KMS-11 (cell line): ENCODE results near the gene ABHD17B.

Experiments
- H2AFZ ChIP-seq: fragments of 200-600 bp; sonication (generic); 2 replicates; pipeline ENCODE4 v1.6.1; 2016; ENCODE audit warnings: antibody characterized with exemption, mixed run types, low read depth
- H3K27ac ChIP-seq: fragments of 200-600 bp; sonication (generic); 2 replicates; pipeline ENCODE4 v1.6.1; 2016; ENCODE audit warnings: mild to moderate bottlenecking, mixed run types
- H3K27me3 ChIP-seq: fragments of 200-600 bp; sonication (generic); 2 replicates; pipeline ENCODE4 v1.6.1; 2017; ENCODE audit warnings: mild to moderate bottlenecking, low read depth, mixed run types, moderate library complexity; ENCODE audit not compliant: insufficient read depth
- H3K36me3 ChIP-seq: fragments of 200-600 bp; sonication (generic); 2 replicates; pipeline ENCODE4 v1.6.1; 2017; ENCODE audit warnings: mild to moderate bottlenecking, mixed run types; ENCODE audit not compliant: insufficient read depth
- H3K4me1 ChIP-seq: fragments of 200-600 bp; sonication (generic); 2 replicates; pipeline ENCODE4 v1.6.1; 2016; ENCODE audit warnings: mild to moderate bottlenecking, low read depth, mixed run types; ENCODE audit not compliant: poor library complexity, severe bottlenecking
- H3K4me2 ChIP-seq: fragments of 200-600 bp; sonication (generic); 2 replicates; pipeline ENCODE4 v1.7.0; 2016; ENCODE audit warnings: mild to moderate bottlenecking, mixed run types
- H3K4me3 ChIP-seq: fragments of 200-600 bp; sonication (generic); IDR thresholded peaks from 2 replicates; pipeline ENCODE4 v1.6.1; 2017; ENCODE audit warnings: low read depth, low read length, mixed read lengths; ENCODE audit not compliant: insufficient read depth
- H3K79me2 ChIP-seq: fragments of 200-600 bp; sonication (generic); 2 replicates; pipeline ENCODE4 v1.6.1; 2016; ENCODE audit warnings: low read depth, mixed run types; ENCODE audit not compliant: insufficient read depth
- H3K9ac ChIP-seq: fragments of 200-600 bp; sonication (generic); 2 replicates; pipeline ENCODE4 v1.6.1; 2016; ENCODE audit warnings: mild to moderate bottlenecking, mixed run types
- H4K20me1 ChIP-seq: fragments of 200-600 bp; sonication (generic); 2 replicates; pipeline ENCODE4 v1.6.1; 2016; ENCODE audit warnings: mild to moderate bottlenecking, mixed run types; ENCODE audit not compliant: insufficient read depth
- TF ChIP-seq, protein P1 (sequence below): fragments of 200-600 bp; sonication (generic); conservative IDR thresholded peaks from 2 replicates; pipeline ENCODE4 v1.6.1; 2017; ENCODE audit warnings: low read depth, mild to moderate bottlenecking, antibody characterized with exemption, low read length, moderate library complexity, mixed read lengths

The ABHD17B gene

DNA sequence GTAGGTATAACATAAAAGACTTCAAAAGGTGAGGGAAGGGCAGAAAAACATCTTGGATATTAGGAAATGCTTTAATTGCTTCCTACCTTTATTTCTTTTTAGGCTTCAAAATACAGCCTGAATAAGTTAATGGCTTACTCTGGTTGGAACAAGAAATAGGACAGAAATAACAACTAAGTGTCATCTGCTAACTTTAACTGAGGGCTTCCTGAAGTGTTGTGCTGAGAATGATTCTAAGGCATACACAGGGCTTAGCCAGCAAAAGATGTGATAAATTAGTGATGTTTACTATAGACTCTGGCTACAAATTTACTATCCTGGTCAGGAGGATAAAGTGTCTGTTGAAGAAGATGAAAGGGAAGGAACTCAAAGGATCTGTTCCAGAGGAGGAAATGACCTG is 34.2 kb downstream of the ABHD17B start:
- H3K79me2 ChIP-seq = peaks cover 82% of the 10 kb centered on the region

DNA sequence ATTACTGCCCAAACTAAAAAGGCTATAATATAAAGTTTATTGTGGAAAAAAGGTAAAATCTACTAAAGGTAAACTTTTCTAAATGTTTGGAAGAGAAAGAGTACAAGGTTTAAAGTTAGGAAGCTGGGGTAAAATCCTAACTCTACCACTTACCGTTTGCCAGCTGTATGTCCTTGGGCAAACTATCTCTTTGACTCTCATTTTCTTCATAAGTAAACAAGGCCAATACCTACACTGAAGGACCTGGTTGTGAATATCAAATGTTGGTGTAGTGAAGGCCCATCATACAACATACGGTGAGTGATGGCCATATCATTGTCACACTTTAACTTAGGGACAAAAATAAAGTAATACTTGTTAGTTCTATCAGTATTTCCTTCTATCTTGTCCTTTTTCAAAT is 34.9 kb downstream of the ABHD17B start:
- H3K4me3 ChIP-seq = no peak overlapping the region
- no peak overlapping the region for H3K4me2 ChIP-seq
- peaks cover 74% of the 10 kb centered on the region for H3K79me2 ChIP-seq
- no peaks in the 10 kb centered on the region for H3K27me3 ChIP-seq
- no peak overlapping the region for H3K9ac ChIP-seq
- no peaks in the 10 kb centered on the region for H4K20me1 ChIP-seq
- H2AFZ ChIP-seq = no peak overlapping the region
- TF ChIP-seq, protein P1, sequence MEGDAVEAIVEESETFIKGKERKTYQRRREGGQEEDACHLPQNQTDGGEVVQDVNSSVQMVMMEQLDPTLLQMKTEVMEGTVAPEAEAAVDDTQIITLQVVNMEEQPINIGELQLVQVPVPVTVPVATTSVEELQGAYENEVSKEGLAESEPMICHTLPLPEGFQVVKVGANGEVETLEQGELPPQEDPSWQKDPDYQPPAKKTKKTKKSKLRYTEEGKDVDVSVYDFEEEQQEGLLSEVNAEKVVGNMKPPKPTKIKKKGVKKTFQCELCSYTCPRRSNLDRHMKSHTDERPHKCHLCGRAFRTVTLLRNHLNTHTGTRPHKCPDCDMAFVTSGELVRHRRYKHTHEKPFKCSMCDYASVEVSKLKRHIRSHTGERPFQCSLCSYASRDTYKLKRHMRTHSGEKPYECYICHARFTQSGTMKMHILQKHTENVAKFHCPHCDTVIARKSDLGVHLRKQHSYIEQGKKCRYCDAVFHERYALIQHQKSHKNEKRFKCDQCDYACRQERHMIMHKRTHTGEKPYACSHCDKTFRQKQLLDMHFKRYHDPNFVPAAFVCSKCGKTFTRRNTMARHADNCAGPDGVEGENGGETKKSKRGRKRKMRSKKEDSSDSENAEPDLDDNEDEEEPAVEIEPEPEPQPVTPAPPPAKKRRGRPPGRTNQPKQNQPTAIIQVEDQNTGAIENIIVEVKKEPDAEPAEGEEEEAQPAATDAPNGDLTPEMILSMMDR = no peak
- no peaks in the 10 kb centered on the region for H3K36me3 ChIP-seq
- peaks cover 3% of the 10 kb centered on the region for H3K4me1 ChIP-seq
- no peak overlapping the region for H3K27ac ChIP-seq

More for the DNA sequence above, 34.2 kb downstream of the ABHD17B start:
- Histone ChIP-seq H3K4me1 (peaks cover 3% of the 10 kb centered on the region), H3K9ac (no peak overlapping the region), H3K4me2 (no peak overlapping the region), H3K27me3 (no peaks in the 10 kb centered on the region), H3K4me3 (no peak overlapping the region), H3K27ac (no peak overlapping the region), H2AFZ (no peak overlapping the region), H4K20me1 (no peaks in the 10 kb centered on the region), H3K36me3 (no peaks in the 10 kb centered on the region)
- TF ChIP-seq, protein P1 = no peak

DNA sequence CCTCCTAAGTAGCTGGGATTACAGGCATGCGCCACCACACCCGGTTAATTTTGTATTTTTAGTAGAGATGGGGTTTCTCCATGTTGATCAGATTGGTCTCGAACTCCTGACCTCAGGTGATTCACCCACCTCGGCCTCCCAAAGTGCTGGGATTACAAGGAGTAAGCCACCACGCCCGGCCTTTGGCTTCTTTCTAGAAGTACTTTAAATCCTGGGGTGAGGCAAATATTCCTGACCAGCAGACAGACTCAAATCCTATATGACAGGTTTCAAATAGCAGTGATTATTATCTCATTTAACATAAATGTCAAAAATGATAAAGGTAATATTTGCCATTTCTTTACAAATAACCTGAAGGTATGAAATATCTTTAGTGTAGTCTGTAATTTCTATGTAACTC is 35.6 kb downstream of the ABHD17B start:
- peaks cover 69% of the 10 kb centered on the region for H3K79me2 ChIP-seq

DNA sequence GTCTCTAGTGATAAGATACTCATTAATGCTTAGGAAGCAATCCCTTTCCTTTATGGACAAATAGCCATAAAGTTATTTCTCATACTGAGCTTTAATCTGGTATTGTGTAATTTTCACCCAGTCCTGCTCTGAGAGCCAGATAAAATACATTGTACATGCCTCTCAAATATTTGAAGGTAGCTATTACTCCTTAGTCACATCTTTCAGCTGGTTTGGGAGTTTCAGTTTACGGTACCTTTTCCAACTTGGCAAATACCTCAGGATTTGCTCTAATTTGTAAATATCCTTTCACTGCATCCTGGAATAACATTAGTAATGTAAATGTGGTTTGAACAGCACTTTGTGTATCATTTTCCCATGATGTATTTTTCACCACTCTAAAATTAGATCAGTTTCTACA is 47.4 kb downstream of the ABHD17B start:
- H2AFZ ChIP-seq = no peak overlapping the region
- no peak overlapping the region for H3K27ac ChIP-seq
- H4K20me1 ChIP-seq = no peaks in the 10 kb centered on the region
- no peaks in the 10 kb centered on the region for H3K79me2 ChIP-seq
- H3K4me3 ChIP-seq = no peak overlapping the region
- peaks cover 12% of the 10 kb centered on the region for H3K4me1 ChIP-seq
- no peaks in the 10 kb centered on the region for H3K27me3 ChIP-seq
- H3K36me3 ChIP-seq = no peaks in the 10 kb centered on the region
- H3K9ac ChIP-seq = no peak overlapping the region
- no peak overlapping the region for H3K4me2 ChIP-seq
- TF ChIP-seq, protein P1 = no peak

More for the DNA sequence above, 35.6 kb downstream of the ABHD17B start:
- Histone ChIP-seq H3K36me3 (no peaks in the 10 kb centered on the region), H3K4me3 (no peak overlapping the region), H3K27ac (no peak overlapping the region), H3K4me1 (peaks cover 3% of the 10 kb centered on the region), H3K4me2 (no peak overlapping the region), H2AFZ (no peak overlapping the region), H3K27me3 (no peaks in the 10 kb centered on the region), H3K9ac (no peak overlapping the region), H4K20me1 (no peaks in the 10 kb centered on the region)
- TF ChIP-seq, protein P1 = no peak
